Tibial nerve (tissue), 4 donors: ENCODE results near the gene OPN1SW. TPM values are rescaled to one million over a fixed set of nuclear protein-coding genes. Genes with fewer than 3 reads are reported as not detected.

Experiments used
- DNase-seq, 2 donors: peaks; one replicate each; pipeline ENCODE4 v3.0.0-alpha.2; 2019; ENCODE audit warnings: low spot score in 2 of 2
- H3K27ac ChIP-seq, 4 donors: fragments of 200-600 bp; sonication (generic) in 3 of 4; one replicate each; pipeline ENCODE4 v1.5.1; 2017 to 2019; ENCODE audit warnings: mild to moderate bottlenecking in 1 of 4
- H3K27me3 ChIP-seq, 2 donors: fragments of 200-600 bp; sonication (generic) in 1 of 2; one replicate each; pipeline versions ENCODE4 v1.5.1 to v1.6.0; 2017 to 2019
- H3K36me3 ChIP-seq, 3 donors: fragments of 200-600 bp; sonication (generic); one replicate each; pipeline ENCODE4 v1.5.1; 2018 to 2019
- H3K4me1 ChIP-seq, 4 donors: fragments of 200-600 bp; sonication (generic) in 3 of 4; one replicate each; pipeline ENCODE4 v1.5.1; 2017 to 2019
- H3K4me3 ChIP-seq, 4 donors: fragments of 200-600 bp; sonication (generic) in 3 of 4; one replicate each; pipeline ENCODE4 v1.5.1; 2017 to 2019; ENCODE audit warnings: mild to moderate bottlenecking in 1 of 4, moderate library complexity in 1 of 4
- H3K9me3 ChIP-seq, 4 donors: fragments of 200-600 bp; sonication (generic) in 3 of 4; one replicate each; pipeline ENCODE4 v1.5.1; 2017 to 2019
- CTCF ChIP-seq, 5 experiments: fragments of 200-600 bp in 3 of 5; fragments of 450-650 bp in 2 of 5; sonication (generic) in 3 of 5; IDR thresholded peaks; one replicate each; pipeline ENCODE4 v1.5.1; 2016 to 2019; ENCODE audit warnings: antibody characterized with exemption in 5 of 5, mild to moderate bottlenecking in 3 of 5, moderate library complexity in 2 of 5
- EP300 ChIP-seq, 2 donors: sonication (generic); formaldehyde crosslinking; IDR thresholded peaks; one replicate each; pipeline ENCODE4 v1.6.1; 2017; ENCODE audit warnings: antibody characterized with exemption in 2 of 2, mild to moderate bottlenecking in 1 of 2
- POLR2A ChIP-seq, 2 donors: fragments of 450-650 bp; IDR thresholded peaks; one replicate each; pipeline ENCODE4 v1.6.1; 2017; ENCODE audit warnings: antibody characterized with exemption in 2 of 2, mild to moderate bottlenecking in 2 of 2, moderate library complexity in 2 of 2
- WGBS, 2 donors: methylation state at CpG; one replicate each; pipeline ENCODE4 v1.1.5; 2018; 5-methylcytosine and 5-hydroxymethylcytosine counted together
- total RNA-seq, 4 donors: library from RNA; depleted of rRNA; stranded (reverse); fragments of >200 nt; gene quantifications; one replicate each; pipeline ENCODE4 v1.1.0, GENCODE V29; 2016

OPN1SW gene
- total RNA-seq, 4 donors from 2014 or later = not detected

GRCh38 chr7:128729494-128729893 is 46.1 kb downstream of the OPN1SW start:
- Histone ChIP-seq H3K4me3 (no peak overlapping the region), H3K27ac (no peak overlapping the region), H3K4me1 (no peaks in the 10 kb centered on the region), H3K36me3 (no peaks in the 10 kb centered on the region), H3K9me3 (no peaks in the 10 kb centered on the region), H3K27me3 (no peaks in the 10 kb centered on the region)
- DNase-seq = no peak
- TF ChIP-seq CTCF (IDR thresholded peaks at IDR 0.05) (no peak), EP300 (IDR thresholded peaks at IDR 0.05) (no peak), POLR2A (IDR thresholded peaks at IDR 0.05) (no peak)
- WGBS, 2 donors = 81 to 86% methylated on average over 4 of the region's 4 CpGs

- H3K27ac ChIP-seq = no peak overlapping the region
- H3K36me3 ChIP-seq = no peaks in the 10 kb centered on the region
- no peak for TF ChIP-seq POLR2A (IDR thresholded peaks at IDR 0.05)
- TF ChIP-seq CTCF (IDR thresholded peaks at IDR 0.05) = no peak
- TF ChIP-seq EP300 (IDR thresholded peaks at IDR 0.05) = no peak
- WGBS, 2 donors = 64 to 75% methylated on average over 2 of the region's 2 CpGs
- H3K9me3 ChIP-seq = no peaks in the 10 kb centered on the region
- no peaks in the 10 kb centered on the region for H3K4me1 ChIP-seq
- no peak for DNase-seq
- no peaks in the 10 kb centered on the region for H3K27me3 ChIP-seq
- H3K4me3 ChIP-seq = no peak overlapping the region
Measured at GRCh38 chr7:128728598-128728997, 47.0 kb downstream of the OPN1SW start.

- TF ChIP-seq CTCF (IDR thresholded peaks at IDR 0.05) = no peak
- TF ChIP-seq POLR2A (IDR thresholded peaks at IDR 0.05) = no peak
- 91% methylated on average over 4 of the region's 4 CpGs for WGBS, 2 donors
- Histone ChIP-seq H3K9me3 (no peaks in the 10 kb centered on the region), H3K4me1 (no peaks in the 10 kb centered on the region), H3K4me3 (no peak overlapping the region), H3K27ac (no peak overlapping the region), H3K36me3 (no peaks in the 10 kb centered on the region), H3K27me3 (no peaks in the 10 kb centered on the region)
- no peak for DNase-seq
Measured at GRCh38 chr7:128727239-128727638, 48.4 kb downstream of the OPN1SW start.

GRCh38 chr7:128726737-128727072 is 48.9 kb downstream of the OPN1SW start:
- TF ChIP-seq POLR2A (IDR thresholded peaks at IDR 0.05) = no peak
- TF ChIP-seq CTCF (IDR thresholded peaks at IDR 0.05) = no peak
- TF ChIP-seq EP300 (IDR thresholded peaks at IDR 0.05) = no peak
- Histone ChIP-seq H3K9me3 (no peaks in the 10 kb centered on the region), H3K36me3 (no peaks in the 10 kb centered on the region), H3K27ac (no peak overlapping the region), H3K27me3 (no peaks in the 10 kb centered on the region), H3K4me3 (no peak overlapping the region), H3K4me1 (no peaks in the 10 kb centered on the region)
- WGBS, 2 donors = 44 to 57% methylated on average over 1 of the region's 1 CpG
- no peak for DNase-seq

GRCh38 chr7:128726059-128726736 is 49.4 kb downstream of the OPN1SW start:
- TF ChIP-seq EP300 (IDR thresholded peaks at IDR 0.05) (no peak), POLR2A (IDR thresholded peaks at IDR 0.05) (no peak), CTCF (IDR thresholded peaks at IDR 0.05) (no peak)
- no peaks in the 10 kb centered on the region for H3K9me3 ChIP-seq
- no peak overlapping the region for H3K27ac ChIP-seq
- no peaks in the 10 kb centered on the region for H3K36me3 ChIP-seq
- H3K27me3 ChIP-seq = no peaks in the 10 kb centered on the region
- no peak for DNase-seq
- WGBS, 2 donors = 62% methylated on average over 8 of the region's 8 CpGs
- no peak overlapping the region for H3K4me3 ChIP-seq
- H3K4me1 ChIP-seq = no peaks in the 10 kb centered on the region
